HG03045 (cell line): Measurements from ENCODE around the gene KHDC1.
"Not testable (repeated sequence)": the region's sequence is repeated elsewhere in the genome, so short reads cannot be mapped to it uniquely, and the experiment has no call there.

Source experiments
- ATAC-seq: cut with Tn5 transposase; IDR thresholded peaks from one replicate; pipeline ENCODE4 v1.9.1; 2021; ENCODE audit warnings: mild to moderate bottlenecking, moderate library complexity; ENCODE audit not compliant: unreplicated experiment

KHDC1 gene

GRCh38 chr6:73252703-73253102, 10.3 kb downstream of the KHDC1 start:
- no peak for ATAC-seq

GRCh38 chr6:73250016-73250415, 13.0 kb downstream of the KHDC1 start:
- ATAC-seq = no peak

- ATAC-seq = no peak
Measured at GRCh38 chr6:73248192-73248903, 14.6 kb downstream of the KHDC1 start.

- ATAC-seq = no peak
Measured at GRCh38 chr6:73242001-73242400, 21.0 kb downstream of the KHDC1 start.

GRCh38 chr6:73240730-73241129, 22.3 kb downstream of the KHDC1 start:
- ATAC-seq = no peak

GRCh38 chr6:73236144-73236750, 26.7 kb downstream of the KHDC1 start:
- ATAC-seq = no peak

- no peak for ATAC-seq
Measured at GRCh38 chr6:73234733-73235132, 28.3 kb downstream of the KHDC1 start.

GRCh38 chr6:73233971-73234370, 29.0 kb downstream of the KHDC1 start:
- not testable (repeated sequence) for ATAC-seq

- ATAC-seq = no peak
Measured at GRCh38 chr6:73233048-73233447, 29.9 kb downstream of the KHDC1 start.

GRCh38 chr6:73231986-73232391, 31.0 kb downstream of the KHDC1 start:
- no peak for ATAC-seq

- no peak for ATAC-seq
Measured at GRCh38 chr6:73227606-73228255, 35.3 kb downstream of the KHDC1 start.

- no peak for ATAC-seq
Measured at GRCh38 chr6:73225396-73225795, 37.6 kb downstream of the KHDC1 start, which contains the start of gene KHDC1L. KHDC1L (minus strand) TSS chr6:73225496; CDS start chr6:73225408, 88 bp downstream.

GRCh38 chr6:73216859-73217258, 46.1 kb downstream of the KHDC1 start:
- ATAC-seq = no peak

- ATAC-seq = no peak
Measured at GRCh38 chr6:73209117-73209516, 53.9 kb downstream of the KHDC1 start.

GRCh38 chr6:73207221-73207837, 55.7 kb downstream of the KHDC1 start:
- ATAC-seq = no peak

- ATAC-seq = no peak
Measured at GRCh38 chr6:73204252-73204651, 58.7 kb downstream of the KHDC1 start.

- no peak for ATAC-seq
Measured at GRCh38 chr6:73203098-73203497, 59.9 kb downstream of the KHDC1 start.

- no peak for ATAC-seq
Measured at GRCh38 chr6:73200735-73201134, 62.3 kb downstream of the KHDC1 start.

- no peak for ATAC-seq
Measured at GRCh38 chr6:73200247-73200646, 62.7 kb downstream of the KHDC1 start.

- no peak for ATAC-seq
Measured at GRCh38 chr6:73194744-73195143, 68.3 kb downstream of the KHDC1 start.

- ATAC-seq = not testable (repeated sequence)
Measured at GRCh38 chr6:73193302-73193701, 69.7 kb downstream of the KHDC1 start.
